ENCODE data around the gene GGTLC2.

DNA sequence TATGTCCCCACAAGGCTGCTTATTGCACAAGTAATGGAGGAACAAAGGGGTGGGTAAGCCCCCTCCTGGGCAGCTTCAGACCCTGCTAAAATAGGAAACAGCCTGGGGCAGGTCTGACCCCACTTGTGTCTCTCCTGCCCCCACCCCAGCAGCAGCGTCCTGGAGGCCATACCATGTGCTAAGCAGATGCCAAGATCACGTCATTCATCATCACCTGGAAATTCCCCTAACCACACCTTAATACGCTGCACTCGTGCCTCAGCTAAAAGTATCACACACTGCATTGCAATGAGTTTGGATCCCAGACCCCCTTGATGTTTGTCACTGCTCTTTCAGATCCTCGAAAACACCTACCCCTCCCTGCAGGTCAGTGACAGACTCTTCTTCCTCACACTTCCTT lies 27.8 kb upstream of the GGTLC2 start:
- TF ChIP-seq POLR2A (IDR thresholded peaks at IDR 0.05): no peak
- TF ChIP-seq, protein P1, sequence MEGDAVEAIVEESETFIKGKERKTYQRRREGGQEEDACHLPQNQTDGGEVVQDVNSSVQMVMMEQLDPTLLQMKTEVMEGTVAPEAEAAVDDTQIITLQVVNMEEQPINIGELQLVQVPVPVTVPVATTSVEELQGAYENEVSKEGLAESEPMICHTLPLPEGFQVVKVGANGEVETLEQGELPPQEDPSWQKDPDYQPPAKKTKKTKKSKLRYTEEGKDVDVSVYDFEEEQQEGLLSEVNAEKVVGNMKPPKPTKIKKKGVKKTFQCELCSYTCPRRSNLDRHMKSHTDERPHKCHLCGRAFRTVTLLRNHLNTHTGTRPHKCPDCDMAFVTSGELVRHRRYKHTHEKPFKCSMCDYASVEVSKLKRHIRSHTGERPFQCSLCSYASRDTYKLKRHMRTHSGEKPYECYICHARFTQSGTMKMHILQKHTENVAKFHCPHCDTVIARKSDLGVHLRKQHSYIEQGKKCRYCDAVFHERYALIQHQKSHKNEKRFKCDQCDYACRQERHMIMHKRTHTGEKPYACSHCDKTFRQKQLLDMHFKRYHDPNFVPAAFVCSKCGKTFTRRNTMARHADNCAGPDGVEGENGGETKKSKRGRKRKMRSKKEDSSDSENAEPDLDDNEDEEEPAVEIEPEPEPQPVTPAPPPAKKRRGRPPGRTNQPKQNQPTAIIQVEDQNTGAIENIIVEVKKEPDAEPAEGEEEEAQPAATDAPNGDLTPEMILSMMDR (IDR thresholded peaks at IDR 0.05): no peak
